ENCODE data around the gene CCT3. TPM values are rescaled to one million over a fixed set of nuclear protein-coding genes. Genes with fewer than 3 reads are reported as not detected.

The CCT3 gene
- total and polyA plus RNA-seq, 10 of the 15 experiments (the other 5 are each of a cell fraction or from before 2014, with no cell fraction given), result 319 to 585 (median 427) TPM

GRCh38 chr1:156310962-156311361, 27.1 kb downstream of the CCT3 start:
- H3K79me2 ChIP-seq (ENCODE audit: control insufficient read depth, insufficient read depth, low read length), result no peaks in the 10 kb centered on the region
- H3K4me2 ChIP-seq (ENCODE audit: control insufficient read depth, insufficient read depth), result no peak overlapping the region
- H3K4me1 ChIP-seq (ENCODE audit: control insufficient read depth, insufficient read depth, low read length), result no peaks in the 10 kb centered on the region
- no peak overlapping the region for H3K4me3 ChIP-seq
- no peak for FAIRE-seq
- H2AFZ ChIP-seq (ENCODE audit: control insufficient read depth, low read depth, low read length), result no peak overlapping the region
- ChIA-PET POLR2A (no interaction called here), SMC1A (ENCODE audit: uncharacterized antibody, unreplicated experiment) (no interaction called here), CTCF (interaction anchor here (2.2 kb wide), 1 partner anchor 8 kb away, joined by 6 read pairs; no protein-coding TSS in a partner anchor), RAD21 (ENCODE audit: unreplicated experiment) (no interaction called here)
- ATAC-seq, result no peak
- no peaks in the 10 kb centered on the region for H4K20me1 ChIP-seq (ENCODE audit: control insufficient read depth, insufficient read depth)
- H3K27ac ChIP-seq (ENCODE audit: control insufficient read depth, insufficient read depth), result no peak overlapping the region
- H3K9ac ChIP-seq (ENCODE audit: control insufficient read depth, insufficient read depth, low read length), result no peak overlapping the region
- H3K27me3 ChIP-seq (replicated peaks in 1 of 2; ENCODE audit: control insufficient read depth in 2 of 2, insufficient read depth in 2 of 2, low read length in 1 of 2), result no peaks in the 10 kb centered on the region
- BruUV-seq (replicated peaks), result no TSS peak
- no peak for DNase-seq (ENCODE audit: low read depth, low spot score)
- WGBS (ENCODE audit: insufficient coverage, insufficient replicate concordance, low lambda C conversion rate, missing lambda C conversion rate), result 93% methylated on average over 6 of the region's 6 CpGs
- no peak for TF ChIP-seq DPF2 (IDR thresholded peaks at IDR 0.05)
- no peak for TF ChIP-seq BRCA1 (IDR thresholded peaks at IDR 0.05; ENCODE audit: low read depth, low read length)
- TF ChIP-seq IRF4 (IDR thresholded peaks at IDR 0.05; ENCODE audit: low read depth, low read length), result no peak
- TF ChIP-seq MYB (IDR thresholded peaks at IDR 0.05; ENCODE audit: borderline replicate concordance, low read depth, low read length), result no peak
- TF ChIP-seq SREBF2 (IDR thresholded peaks at IDR 0.05; ENCODE audit: low read length), result no peak
- TF ChIP-seq STAT1 (conservative IDR thresholded peaks at IDR 0.05), result no peak
- no peak for TF ChIP-seq PRDM15 (CRISPR knock-in tag; IDR thresholded peaks at IDR 0.05)
- no peak for TF ChIP-seq HCFC1 (IDR thresholded peaks at IDR 0.05; ENCODE audit: low read length)
- TF ChIP-seq TCF3 (IDR thresholded peaks at IDR 0.05; ENCODE audit: borderline replicate concordance, insufficient read depth, low read depth, low read length), result no peak
- no peak for TF ChIP-seq SREBF1 (IDR thresholded peaks at IDR 0.05; ENCODE audit: low read length)
- TF ChIP-seq KDM1A (IDR thresholded peaks at IDR 0.05; ENCODE audit: borderline replicate concordance), result no peak
- TF ChIP-seq TCF12 (IDR thresholded peaks at IDR 0.05; ENCODE audit: low read depth, low read length), result no peak
- TF ChIP-seq JUNB (IDR thresholded peaks at IDR 0.05), result no peak
- TF ChIP-seq CBFB (IDR thresholded peaks at IDR 0.05; ENCODE audit: low read depth), result no peak
- TF ChIP-seq CEBPZ (IDR thresholded peaks at IDR 0.05; ENCODE audit: low read depth, low read length), result no peak
- no peak for TF ChIP-seq BHLHE40 (IDR thresholded peaks at IDR 0.05; ENCODE audit: borderline replicate concordance in 1 of 2, low read depth in 2 of 2, low read length in 1 of 2)
- no peak for TF ChIP-seq EP300 (IDR thresholded peaks at IDR 0.05; ENCODE audit: borderline replicate concordance in 1 of 2, control insufficient read depth in 1 of 2, low read depth in 2 of 2, low read length in 2 of 2)
- no peak for TF ChIP-seq ZNF207 (IDR thresholded peaks at IDR 0.05; ENCODE audit: borderline replicate concordance)
- TF ChIP-seq RB1 (IDR thresholded peaks at IDR 0.05; ENCODE audit: borderline replicate concordance), result no peak
- in situ Hi-C loops (cut with MboI), result no loop called here
- H3K36me3 ChIP-seq (ENCODE audit: control insufficient read depth in 2 of 2, insufficient read depth in 2 of 2, low read length in 1 of 2), result peaks cover 18 to 36% of the 10 kb centered on the region in 2 experiments
- intact Hi-C loops (cut with micrococcal nuclease; ENCODE audit: unreplicated experiment), result no loop called here
- no peaks in the 10 kb centered on the region for H3K9me3 ChIP-seq (replicated peaks; ENCODE audit: control insufficient read depth, insufficient read depth, low read length)

Data from GM12878 (cell line).